NCI-H2029 treated with DMSO at 0.1 percent for 48 hours (cell line): ENCODE results near the gene TMEM203.

Source experiments
- DNase-seq: peaks from one replicate; lab custom pipeline; 2025; lab: John Stamatoyannopoulos, UW

The TMEM203 gene

GRCh38 chr9:137178201-137178938 is 27.1 kb downstream of the TMEM203 start:
- DNase-seq = no peak

- DNase-seq = no peak
Observed at GRCh38 chr9:137176302-137177182, 28.9 kb downstream of the TMEM203 start.

DNA sequence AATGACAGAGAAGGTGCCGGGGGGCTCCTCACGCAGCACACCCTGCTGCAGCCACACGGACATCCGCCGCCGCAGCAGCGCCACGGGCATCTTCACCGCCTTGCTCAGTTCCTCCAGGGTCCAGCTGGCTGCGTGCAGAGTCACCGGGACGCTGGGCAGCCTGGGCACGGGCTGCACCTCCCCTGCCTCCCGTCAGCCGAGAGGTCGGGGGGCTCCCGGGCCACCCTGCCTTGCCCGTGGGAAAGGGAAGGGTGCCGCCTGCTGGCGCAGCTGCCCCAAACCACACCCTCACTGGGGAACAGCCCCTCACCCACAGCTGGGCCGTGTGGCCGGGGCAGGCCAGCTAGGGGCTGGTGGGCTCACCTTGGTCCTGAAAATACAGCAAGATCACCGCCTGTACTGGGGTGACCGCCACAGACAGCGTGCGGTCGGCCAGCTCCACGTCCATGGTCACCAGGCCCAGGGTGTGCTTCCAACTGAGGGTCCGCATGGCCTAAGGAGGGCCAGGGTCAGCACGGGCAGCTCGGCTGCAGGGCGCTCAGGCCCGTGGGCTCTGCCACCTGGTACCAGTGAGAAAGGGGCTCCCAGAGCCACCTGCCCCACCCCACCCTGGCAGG is 30.0 kb downstream of the TMEM203 start:
- no peak for DNase-seq

GRCh38 chr9:137174722-137175293 is 30.6 kb downstream of the TMEM203 start:
- no peak for DNase-seq

DNA sequence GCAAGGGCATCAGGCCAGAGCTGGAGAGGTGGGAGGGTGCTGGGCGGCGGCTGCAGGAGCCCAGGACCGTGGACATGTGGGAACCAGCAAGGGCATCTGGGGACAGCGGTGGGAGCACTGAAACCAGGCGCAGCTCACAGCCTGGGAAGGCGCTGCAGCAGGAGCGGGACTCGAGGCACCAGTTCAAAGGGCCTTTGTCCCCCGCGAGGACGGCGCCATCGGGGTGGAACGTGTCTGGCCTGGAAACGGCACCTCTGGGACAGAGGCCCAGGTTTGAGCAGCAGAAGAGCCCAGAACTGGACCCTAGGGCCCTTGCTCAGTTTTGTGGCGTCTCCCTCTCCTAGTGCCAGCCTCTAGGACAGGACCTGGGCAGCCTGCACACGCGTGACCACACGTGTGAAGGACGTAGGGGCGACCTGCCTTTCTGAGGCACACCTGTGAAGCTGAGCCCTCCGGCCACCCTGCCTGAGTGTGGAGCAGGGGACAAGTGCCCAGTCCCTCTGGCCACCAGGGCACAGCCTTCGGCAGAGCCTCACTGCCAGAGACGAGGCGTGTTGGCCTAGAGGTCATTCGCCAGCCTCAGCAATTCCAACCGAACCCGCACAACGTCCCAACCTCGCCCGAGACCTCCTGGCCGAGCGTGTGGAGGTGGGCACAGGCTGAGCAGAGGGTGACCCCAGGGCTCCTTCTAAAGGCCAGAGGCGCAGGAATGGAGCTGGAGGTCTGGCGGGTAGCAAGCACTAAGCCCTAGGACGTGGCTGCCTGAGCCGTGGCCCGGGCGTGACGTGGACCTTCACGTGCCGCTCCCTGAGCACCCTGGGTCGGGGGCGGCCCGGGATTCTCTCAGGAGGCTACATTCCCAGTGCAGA is 31.4 kb downstream of the TMEM203 start:
- no peak for DNase-seq

- DNase-seq = no peak
Observed at GRCh38 chr9:137172901-137173795, 32.3 kb downstream of the TMEM203 start.

DNA sequence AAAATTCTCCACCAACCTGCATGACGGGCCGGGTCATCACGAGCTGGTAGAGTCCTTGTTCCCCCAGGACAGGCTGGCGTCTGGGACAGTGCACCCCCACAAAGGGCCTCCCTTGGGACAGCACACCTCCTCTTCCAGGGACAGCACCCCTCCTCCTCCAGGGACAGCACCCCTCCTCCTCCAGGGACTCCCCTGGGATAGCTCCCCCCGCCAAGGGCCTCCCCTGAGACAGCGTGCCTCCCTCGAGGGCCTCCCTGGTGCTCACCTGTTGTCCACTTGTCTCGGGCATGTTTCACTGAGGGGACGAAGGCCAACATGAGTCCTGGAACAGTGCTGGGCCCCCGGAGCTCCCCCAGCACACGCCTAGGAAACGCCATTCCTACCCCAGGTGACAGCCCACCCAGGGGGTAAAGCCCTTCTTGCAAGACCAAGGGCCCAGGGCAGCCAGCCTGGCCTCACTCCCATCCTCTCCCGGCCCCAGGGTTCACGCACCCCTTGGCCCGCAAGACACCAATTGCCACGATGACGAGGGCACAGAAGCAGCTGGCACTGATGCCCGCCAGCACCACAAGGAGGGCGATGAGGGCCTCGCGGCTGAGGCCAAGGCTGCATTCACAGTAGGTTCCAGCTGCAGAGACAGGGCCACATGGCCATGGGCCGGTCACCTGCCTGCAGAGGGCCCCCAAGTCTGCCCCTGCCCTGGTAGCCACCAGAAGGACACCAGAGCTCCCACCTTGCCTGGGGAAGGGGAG is 34.1 kb downstream of the TMEM203 start:
- DNase-seq = no peak

GRCh38 chr9:137170486-137171148 is 34.8 kb downstream of the TMEM203 start:
- DNase-seq = no peak

DNA sequence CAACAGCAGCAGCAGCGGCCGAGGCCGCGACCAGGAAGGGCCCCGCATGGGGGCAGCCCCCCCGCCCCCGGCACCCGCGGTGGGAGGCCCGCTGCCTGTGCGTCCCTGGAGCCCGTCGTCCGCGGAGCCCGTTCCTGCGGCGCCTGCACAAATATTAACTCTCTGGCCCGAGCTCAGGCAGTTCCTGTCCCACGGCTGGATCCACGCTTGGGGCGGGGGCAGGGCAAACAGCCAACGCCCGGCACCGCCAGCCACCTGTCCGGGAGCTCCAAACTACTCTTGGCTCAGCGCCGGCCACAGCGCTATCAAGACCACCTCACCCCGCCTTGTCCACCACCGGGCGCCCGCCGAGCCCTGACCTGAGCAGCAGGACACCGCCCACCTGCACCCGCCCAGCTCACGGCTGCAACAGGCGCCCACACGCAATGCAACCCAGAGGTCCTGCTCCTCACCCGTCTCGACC is 35.5 kb downstream of the TMEM203 start, which contains the start of gene LRRC26:
LRRC26 (minus strand) TSS at position 156 of the 463 bp plus-strand sequence; CDS start at position 48, 108 bp downstream.
- DNase-seq = no peak

DNA sequence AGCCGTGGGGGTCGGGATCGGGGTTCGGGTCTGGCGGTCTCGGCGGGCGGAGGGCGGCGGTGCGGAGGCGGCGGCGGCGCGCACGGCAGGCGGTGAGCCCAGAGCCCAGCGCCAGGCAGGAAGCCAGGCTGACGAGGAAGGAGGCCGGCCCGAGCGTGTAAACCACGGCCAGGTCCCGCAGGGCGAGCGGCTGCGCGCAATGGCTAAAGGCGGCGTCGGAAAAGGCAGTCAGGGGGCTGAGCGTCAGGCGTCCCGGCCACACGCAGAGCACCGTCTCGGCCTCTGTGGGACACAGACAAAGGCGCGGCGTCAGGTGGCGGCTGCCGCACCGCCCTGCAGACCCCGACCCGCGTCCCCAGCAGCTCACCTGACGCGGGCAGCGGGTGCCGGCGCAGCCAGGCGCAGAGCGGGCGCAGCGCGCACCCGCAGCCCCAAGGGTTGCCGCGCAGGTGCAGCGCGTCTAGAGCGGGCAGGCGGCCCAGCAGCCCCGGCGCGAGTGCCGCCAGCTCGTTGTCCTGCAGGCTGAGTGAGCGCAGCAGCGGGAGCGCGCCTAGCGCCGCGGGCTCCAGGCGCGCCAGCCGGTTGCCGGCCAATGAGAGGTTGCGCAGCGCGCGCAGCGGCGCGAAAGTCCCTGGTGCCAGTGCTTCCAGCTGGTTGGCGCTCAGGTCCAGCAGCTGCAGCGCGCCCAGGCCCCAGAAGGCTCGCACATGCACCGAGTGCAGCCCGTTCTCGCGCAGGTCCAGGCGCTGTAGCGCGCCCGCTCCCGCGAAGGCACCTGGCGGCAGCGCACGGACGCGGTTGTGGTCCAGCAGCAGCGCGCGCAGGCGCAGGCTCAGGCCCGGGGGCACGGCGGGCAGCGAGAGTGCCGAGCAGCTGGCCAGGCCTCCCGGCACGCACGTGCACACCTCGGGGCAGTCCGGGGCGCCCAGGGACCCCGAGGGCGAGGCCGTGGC is 36.3 kb downstream of the TMEM203 start:
- peak; percentile 52 for DNase-seq

DNA sequence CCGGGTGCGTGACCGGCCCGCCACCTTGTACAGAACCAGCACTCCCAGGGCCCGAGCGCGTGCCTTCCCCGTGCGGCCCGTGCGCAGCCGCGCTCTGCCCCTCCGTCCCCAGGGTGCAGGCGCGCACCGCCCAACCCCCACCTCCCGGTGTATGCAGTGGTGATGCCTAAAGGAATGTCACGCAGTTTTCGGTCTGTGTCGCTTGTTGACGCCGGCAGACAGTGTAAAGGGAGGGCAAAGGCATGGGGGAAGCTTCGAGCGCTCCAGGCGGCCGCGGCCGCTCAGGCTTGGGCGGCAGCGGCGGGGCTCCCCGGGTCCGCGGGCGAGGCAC is 36.9 kb downstream of the TMEM203 start:
- no peak for DNase-seq

DNA sequence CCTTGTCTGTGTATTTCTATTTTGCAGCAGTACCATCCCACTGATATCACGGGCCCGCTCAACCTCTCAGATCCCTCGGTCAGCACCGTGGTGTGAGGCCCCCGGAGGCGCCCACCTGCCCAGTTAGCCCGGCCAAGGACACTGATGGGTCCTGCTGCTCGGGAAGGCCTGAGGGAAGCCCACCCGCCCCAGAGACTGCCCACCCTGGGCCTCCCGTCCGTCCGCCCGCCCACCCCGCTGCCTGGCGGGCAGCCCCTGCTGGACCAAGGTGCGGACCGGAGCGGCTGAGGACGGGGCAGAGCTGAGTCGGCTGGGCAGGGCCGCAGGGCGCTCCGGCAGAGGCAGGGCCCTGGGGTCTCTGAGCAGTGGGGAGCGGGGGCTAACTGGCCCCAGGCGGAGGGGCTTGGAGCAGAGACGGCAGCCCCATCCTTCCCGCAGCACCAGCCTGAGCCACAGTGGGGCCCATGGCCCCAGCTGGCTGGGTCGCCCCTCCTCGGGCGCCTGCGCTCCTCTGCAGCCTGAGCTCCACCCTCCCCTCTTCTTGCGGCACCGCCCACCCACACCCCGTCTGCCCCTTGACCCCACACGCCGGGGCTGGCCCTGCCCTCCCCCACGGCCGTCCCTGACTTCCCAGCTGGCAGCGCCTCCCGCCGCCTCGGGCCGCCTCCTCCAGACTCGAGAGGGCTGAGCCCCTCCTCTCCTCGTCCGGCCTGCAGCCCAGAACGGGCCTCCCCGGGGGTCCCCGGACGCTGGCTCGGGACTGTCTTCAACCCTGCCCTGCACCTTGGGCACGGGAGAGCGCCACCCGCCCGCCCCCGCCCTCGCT is 37.5 kb downstream of the TMEM203 start:
- no peak for DNase-seq

GRCh38 chr9:137167277-137167746 is 38.1 kb downstream of the TMEM203 start:
- DNase-seq = no peak

- DNase-seq = no peak
Observed at GRCh38 chr9:137166380-137167229, 38.8 kb downstream of the TMEM203 start.

DNA sequence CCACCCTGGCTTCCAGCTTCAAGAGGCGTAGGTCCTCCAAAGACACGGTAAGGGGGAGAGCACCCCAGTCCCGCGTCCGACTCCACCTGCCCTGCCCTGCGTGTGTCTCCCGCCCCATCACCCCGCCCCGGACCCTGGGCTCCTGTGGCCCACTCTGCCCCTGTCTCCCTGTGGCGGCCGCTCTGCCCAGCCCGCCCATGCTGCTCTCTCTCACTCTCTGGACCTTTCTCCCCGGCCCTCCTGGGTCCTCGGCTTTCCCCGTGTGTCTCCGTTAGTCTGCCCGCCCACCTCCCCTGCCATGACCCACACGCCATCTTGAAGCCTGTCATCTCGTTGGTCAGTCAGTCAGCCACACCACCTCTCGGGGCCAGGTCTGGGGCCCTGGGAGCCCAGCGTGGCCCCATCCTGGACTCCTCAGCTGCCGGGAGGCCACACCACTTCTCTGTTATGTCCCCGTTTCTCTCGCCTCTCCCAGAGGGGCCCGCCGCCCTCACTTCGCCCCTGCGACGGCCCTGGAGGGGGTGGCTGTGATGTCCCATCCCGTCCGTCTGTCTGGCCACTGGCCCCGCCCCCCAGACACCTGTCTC is 40.1 kb downstream of the TMEM203 start:
- no peak for DNase-seq
